HCT116 (cell line): ENCODE measurements around the gene CCS. TPM values are rescaled to one million over a fixed set of nuclear protein-coding genes. Genes with fewer than 3 reads are reported as not detected.
"Not testable (repeated sequence)": the region's sequence is repeated elsewhere in the genome, so short reads cannot be mapped to it uniquely, and the experiment has no call there.

Source experiments
- ATAC-seq: fragments of 200-7000 bp; cut with Tn5 transposase; 2 replicates; pipeline ENCODE4 v1.9.1; 2020; ENCODE audit warnings: mild to moderate bottlenecking, moderate library complexity
- BruUV-seq: library from RNA; stranded (reverse); fragments of 400-500 nt; replicated peaks from 2 replicates; lab custom pipeline; 2021; lab: Mats Ljungman, UMichigan
- CTCF ChIA-PET: fragments of 300-600 bp; sonication (Branson Sonifier 250); formaldehyde crosslinking; loops from one replicate; lab custom pipeline; 2021; ENCODE audit warnings: antibody characterized with exemption; lab: Charles Lee
- POLR2A ChIA-PET: fragments of 300-600, 350-600 bp; sonication (Branson Sonifier 250); formaldehyde crosslinking; loops from one replicate; lab custom pipeline; 2021; ENCODE audit warnings: antibody characterized with exemption; lab: Charles Lee
- RAD21 ChIA-PET, 2 experiments: fragments of 300-600 bp; sonication (Branson Sonifier 250); formaldehyde crosslinking; loops; one replicate each; lab custom pipeline; 2023; ENCODE audit warnings: low total read pairs in 2 of 2; ENCODE audit not compliant: uncharacterized antibody in 2 of 2, unreplicated experiment in 2 of 2, low non-redundant PET in 1 of 2; lab: Charles Lee
- DNase-seq: peaks from one replicate; pipeline ENCODE4 v3.0.0-alpha.2; 2010; ENCODE audit warnings: low read depth, low spot score
- H2AFZ ChIP-seq: fragments of 200-600 bp; shearing (Covaris generic), sonication (generic); 2 replicates; pipeline ENCODE4 v1.6.1; 2017; ENCODE audit warnings: low read depth, mixed run types, mixed read lengths, antibody characterized with exemption, low read length; ENCODE audit not compliant: poor library complexity, severe bottlenecking
- H3K27ac ChIP-seq: 2 replicates; pipeline ENCODE4 v1.5.1; 2012; ENCODE audit warnings: low read depth, low read length
- H3K27me3 ChIP-seq: fragments of 200-600 bp; sonication (generic); 2 replicates; pipeline ENCODE4 v1.6.1; 2016; ENCODE audit warnings: mixed run types, low read length, mixed read lengths; ENCODE audit not compliant: insufficient read depth
- H3K36me3 ChIP-seq, 2 experiments: fragments of 200-500 bp in 1 of 2; fragments of 200-600 bp in 1 of 2; sonication (Bioruptor generic) in 1 of 2; sonication (generic) in 1 of 2; 2 replicates each; pipeline versions ENCODE4 v1.5.1 to v1.6.1; 2014 to 2016; ENCODE audit warnings: low read length in 2 of 2, inconsistent platforms in 1 of 2, mixed read lengths in 1 of 2, mixed run types in 1 of 2; ENCODE audit not compliant: insufficient read depth in 2 of 2, control insufficient read depth in 1 of 2
- H3K4me1 ChIP-seq, 2 experiments: fragments of 200-600 bp in 1 of 2; sonication (generic) in 1 of 2; 2 replicates each; pipeline versions ENCODE4 v1.5.1 to v1.6.1; 2012 to 2017; ENCODE audit warnings: low read length in 2 of 2, inconsistent platforms in 1 of 2, mild to moderate bottlenecking in 1 of 2, mixed read lengths in 1 of 2, mixed run types in 1 of 2, moderate library complexity in 1 of 2; ENCODE audit not compliant: insufficient read depth in 2 of 2, control insufficient read depth in 1 of 2
- H3K4me2 ChIP-seq: fragments of 200-600 bp; sonication (generic); 2 replicates; pipeline ENCODE4 v1.6.1; 2017; ENCODE audit warnings: mixed run types, low read length, mixed read lengths
- H3K4me3 ChIP-seq, 2 experiments: fragments of 200-600 bp in 1 of 2; sonication (generic) in 1 of 2; replicated peaks in 1 of 2; 2 replicates each; pipeline ENCODE4 v1.5.1; 2011 to 2016; ENCODE audit warnings: low read length in 2 of 2, control low read depth in 1 of 2, low read depth in 1 of 2, mild to moderate bottlenecking in 1 of 2, mixed read lengths in 1 of 2, mixed run types in 1 of 2
- H3K79me2 ChIP-seq: fragments of 200-600 bp; sonication (generic); 2 replicates; pipeline ENCODE4 v1.6.1; 2017; ENCODE audit warnings: mild to moderate bottlenecking, mixed run types, low read length, moderate library complexity, mixed read lengths; ENCODE audit not compliant: insufficient read depth
- H3K9ac ChIP-seq: fragments of 200-600 bp; sonication (generic); 2 replicates; pipeline ENCODE4 v1.6.1; 2016; ENCODE audit warnings: low read length, mixed read lengths
- H3K9me2 ChIP-seq: fragments of 200-600 bp; sonication (generic), shearing (Covaris generic); 2 replicates; pipeline ENCODE4 v1.6.1; 2017; ENCODE audit warnings: mixed run types, mild to moderate bottlenecking, moderate library complexity; ENCODE audit not compliant: insufficient read depth
- H3K9me3 ChIP-seq, 2 experiments: fragments of 200-500 bp in 1 of 2; fragments of 200-600 bp in 1 of 2; sonication (Bioruptor generic) in 1 of 2; sonication (generic) in 1 of 2; 2 replicates each; pipeline ENCODE4 v1.6.1; 2014 to 2017; ENCODE audit warnings: low read length in 2 of 2, mixed read lengths in 2 of 2, inconsistent platforms in 1 of 2, low read depth in 1 of 2, mild to moderate bottlenecking in 1 of 2, mixed run types in 1 of 2, moderate library complexity in 1 of 2; ENCODE audit not compliant: control insufficient read depth in 1 of 2, insufficient read depth in 1 of 2
- H4K20me1 ChIP-seq: fragments of 200-600 bp; sonication (generic), shearing (Covaris generic); 2 replicates; pipeline ENCODE4 v1.6.1; 2017; ENCODE audit warnings: mixed run types, mild to moderate bottlenecking, moderate library complexity; ENCODE audit not compliant: insufficient read depth
- SP1 ChIP-seq: IDR thresholded peaks from 2 replicates; pipeline ENCODE4 v1.6.1; 2012; ENCODE audit warnings: low read depth
- ZFX ChIP-seq: fragments of 450-650 bp; IDR thresholded peaks from 2 replicates; pipeline ENCODE4 v1.6.1; 2017
- intact Hi-C: fragments of 100-400 bp; cut with micrococcal nuclease; formaldehyde crosslinking; loops from 2 replicates; pipeline ENCODE4 v1.10.0; 2022
- total RNA-seq: library from RNA; stranded (reverse); gene quantifications from one replicate; pipeline ENCODE4 v1.2.1, GENCODE V29; 2021; ENCODE audit not compliant: unreplicated experiment
- TF ChIP-seq, protein P1 (sequence below): IDR thresholded peaks from 2 replicates; pipeline ENCODE4 v1.6.1; 2011; ENCODE audit warnings: mild to moderate bottlenecking, low read length, moderate library complexity; ENCODE audit not compliant: insufficient replicate concordance; ENCODE audit errors: extremely low read depth

The CCS gene
- total RNA-seq, 1 experiment from 2014 or later = 40.6 TPM

GRCh38 chr11:66639066-66639813, 46.3 kb downstream of the CCS start:
- Histone ChIP-seq H3K36me3 (peaks cover 41 to 55% of the 10 kb centered on the region in 2 experiments), H3K4me3 (peak overlapping the region; percentile 82 to 89), H2AFZ (no peak overlapping the region), H3K9me3 (no peaks in the 10 kb centered on the region), H3K4me1 (peaks cover 4 to 29% of the 10 kb centered on the region in 2 experiments), H4K20me1 (peaks cover 45% of the 10 kb centered on the region), H3K27me3 (no peaks in the 10 kb centered on the region), H3K4me2 (peak overlapping the region; percentile 83)
- ChIA-PET POLR2A (interaction anchor here (1.0 to 3.8 kb wide), 6 partner anchors 16 to 93 kb away, joined by 3 to 36 read pairs (median 7); partner anchors contain the start of genes CCDC87, CCS, RBM14 and RBM4B), CTCF (no interaction called here), RAD21 (no interaction called here)
- BruUV-seq = TSS peak; percentile 57
- no peak for ATAC-seq
- intact Hi-C loops = loop anchor here (1.0 kb wide), 1 partner anchor 23 kb away; the partner anchor contains the start of gene RBM14
- no peak for DNase-seq
- TF ChIP-seq SP1 = no peak
- TF ChIP-seq, protein P1, sequence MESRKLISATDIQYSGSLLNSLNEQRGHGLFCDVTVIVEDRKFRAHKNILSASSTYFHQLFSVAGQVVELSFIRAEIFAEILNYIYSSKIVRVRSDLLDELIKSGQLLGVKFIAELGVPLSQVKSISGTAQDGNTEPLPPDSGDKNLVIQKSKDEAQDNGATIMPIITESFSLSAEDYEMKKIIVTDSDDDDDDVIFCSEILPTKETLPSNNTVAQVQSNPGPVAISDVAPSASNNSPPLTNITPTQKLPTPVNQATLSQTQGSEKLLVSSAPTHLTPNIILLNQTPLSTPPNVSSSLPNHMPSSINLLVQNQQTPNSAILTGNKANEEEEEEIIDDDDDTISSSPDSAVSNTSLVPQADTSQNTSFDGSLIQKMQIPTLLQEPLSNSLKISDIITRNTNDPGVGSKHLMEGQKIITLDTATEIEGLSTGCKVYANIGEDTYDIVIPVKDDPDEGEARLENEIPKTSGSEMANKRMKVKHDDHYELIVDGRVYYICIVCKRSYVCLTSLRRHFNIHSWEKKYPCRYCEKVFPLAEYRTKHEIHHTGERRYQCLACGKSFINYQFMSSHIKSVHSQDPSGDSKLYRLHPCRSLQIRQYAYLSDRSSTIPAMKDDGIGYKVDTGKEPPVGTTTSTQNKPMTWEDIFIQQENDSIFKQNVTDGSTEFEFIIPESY = no peak
- no peak for TF ChIP-seq ZFX
- TF ChIP-seq, all 23 proteins: peak for 0
- Histone ChIP-seq H3K27ac (peak overlapping the region; percentile 66), H3K9ac (peak overlapping the region; percentile 92), H3K79me2 (peaks cover 98% of the 10 kb centered on the region), H3K9me2 (no peaks in the 10 kb centered on the region)

DNA sequence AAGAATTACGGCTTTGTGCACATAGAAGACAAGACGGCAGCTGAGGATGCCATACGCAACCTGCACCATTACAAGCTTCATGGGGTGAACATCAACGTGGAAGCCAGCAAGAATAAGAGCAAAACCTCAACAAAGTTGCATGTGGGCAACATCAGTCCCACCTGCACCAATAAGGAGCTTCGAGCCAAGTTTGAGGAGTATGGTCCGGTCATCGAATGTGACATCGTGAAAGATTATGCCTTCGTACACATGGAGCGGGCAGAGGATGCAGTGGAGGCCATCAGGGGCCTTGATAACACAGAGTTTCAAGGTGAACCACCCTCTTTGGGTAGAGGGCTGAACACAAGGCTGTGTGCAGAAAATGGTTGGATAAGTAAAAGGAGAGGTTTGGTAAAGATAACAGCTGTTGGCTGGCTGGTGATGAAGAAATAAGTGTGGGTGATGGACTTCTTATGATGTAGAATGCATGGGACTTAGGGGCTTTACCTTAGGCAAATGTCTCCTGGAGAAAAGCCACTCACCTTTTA, 46.9 kb downstream of the CCS start:
- H3K9me3 ChIP-seq, RAD21 ChIA-PET, CTCF ChIA-PET, DNase-seq, H3K9me2 ChIP-seq, ATAC-seq, H2AFZ ChIP-seq, BruUV-seq, H3K27me3 ChIP-seq: not testable (repeated sequence)
- peaks cover 4 to 29% of the 10 kb centered on the region in 2 experiments for H3K4me1 ChIP-seq
- POLR2A ChIA-PET = interaction anchor here (0.6 to 1.3 kb wide), 3 partner anchors 9 to 24 kb away, joined by 3 read pairs; partner anchors contain the start of gene RBM14
- H4K20me1 ChIP-seq = peaks cover 42% of the 10 kb centered on the region
- H3K9ac ChIP-seq = peak overlapping the region; percentile 92
- H3K4me3 ChIP-seq = peak overlapping the region; percentile 82 to 89
- peaks cover 98% of the 10 kb centered on the region for H3K79me2 ChIP-seq
- H3K36me3 ChIP-seq = peaks cover 47 to 56% of the 10 kb centered on the region in 2 experiments
- H3K4me2 ChIP-seq = peak overlapping the region; percentile 83
- intact Hi-C loops = loop anchor here (1.0 kb wide), 1 partner anchor 24 kb away; the partner anchor contains the start of gene RBM14
- H3K27ac ChIP-seq = 0 out of 2 replicates have a peak overlapping the region, but pooled peaks have one; percentile 66
